HEK293 (cell line): Measurements from ENCODE around the gene RBFOX1.

Experiments used
- CTCF ChIA-PET: fragments of 350-600 bp; formaldehyde crosslinking; extraction: SDS; loops from one replicate; lab custom pipeline; 2021; ENCODE audit warnings: antibody characterized with exemption; lab: Yijun Ruan, JAX
- POLR2A ChIA-PET: fragments of 300-600 bp; formaldehyde crosslinking; extraction: SDS; loops from one replicate; lab custom pipeline; 2020; ENCODE audit warnings: antibody characterized with exemption, inconsistent platforms; lab: Yijun Ruan, JAX
- H3K27ac ChIP-seq: fragments of 200-500 bp; sonication (Bioruptor generic); 2 replicates; pipeline ENCODE4 v1.5.1; 2014; ENCODE audit warnings: low read depth, low read length, control low read depth, inconsistent platforms; ENCODE audit errors: extremely low read depth
- H3K36me3 ChIP-seq, 2 experiments: fragments of 200-500 bp in 1 of 2; sonication (Bioruptor generic) in 1 of 2; 1 replicate in 1 of 2; 2 replicates in 1 of 2; pipeline ENCODE4 v1.5.1; 2014 to 2017; ENCODE audit warnings: inconsistent platforms in 2 of 2, low read length in 2 of 2; ENCODE audit not compliant: control insufficient read depth in 2 of 2, insufficient read depth in 1 of 2
- H3K4me1 ChIP-seq: fragments of 200-500 bp; sonication (Bioruptor generic); 2 replicates; pipeline ENCODE4 v1.5.1; 2014; ENCODE audit warnings: mild to moderate bottlenecking, low read length, inconsistent platforms; ENCODE audit not compliant: control insufficient read depth, insufficient read depth
- H3K4me3 ChIP-seq: 2 replicates; pipeline ENCODE4 v1.5.1; 2011; ENCODE audit warnings: low read depth, mild to moderate bottlenecking, control low read depth, low read length, moderate library complexity
- H3K9me3 ChIP-seq: fragments of 200-500 bp; sonication (Bioruptor generic); 2 replicates; pipeline ENCODE4 v1.5.1; 2014; ENCODE audit warnings: low read depth, low read length, inconsistent platforms; ENCODE audit not compliant: control insufficient read depth, insufficient read depth
- KLF16 ChIP-seq: fragments of 450-650 bp; formaldehyde crosslinking; IDR thresholded peaks from 2 replicates; pipeline ENCODE4 v1.5.1; 2017; ENCODE audit warnings: missing biosample characterization, missing genetic modification characterization
- MZF1 ChIP-seq: fragments of 450-650 bp; formaldehyde crosslinking; IDR thresholded peaks from 2 replicates; pipeline ENCODE4 v1.5.1; 2017; ENCODE audit warnings: missing biosample characterization, missing genetic modification characterization, borderline replicate concordance
- OSR2 ChIP-seq: fragments of 450-650 bp; formaldehyde crosslinking; IDR thresholded peaks from 2 replicates; pipeline ENCODE4 v1.5.1; 2016; ENCODE audit warnings: missing biosample characterization, missing genetic modification characterization
- ZBTB1 ChIP-seq: fragments of 450-650 bp; formaldehyde crosslinking; IDR thresholded peaks from 2 replicates; pipeline ENCODE4 v1.5.1; 2016; ENCODE audit warnings: missing biosample characterization, missing genetic modification characterization
- ZFP3 ChIP-seq: fragments of 450-650 bp; formaldehyde crosslinking; IDR thresholded peaks from 2 replicates; pipeline ENCODE4 v1.5.1; 2016; ENCODE audit warnings: low read depth, missing biosample characterization, missing genetic modification characterization
- ZNF133 ChIP-seq: fragments of 450-650 bp; formaldehyde crosslinking; IDR thresholded peaks from 2 replicates; pipeline ENCODE4 v1.5.1; 2016; ENCODE audit warnings: missing biosample characterization, missing genetic modification characterization
- ZNF146 ChIP-seq: fragments of 450-650 bp; formaldehyde crosslinking; IDR thresholded peaks from 2 replicates; pipeline ENCODE4 v1.5.1; 2016; ENCODE audit warnings: missing biosample characterization, missing genetic modification characterization
- ZNF174 ChIP-seq: fragments of 450-650 bp; formaldehyde crosslinking; IDR thresholded peaks from 2 replicates; pipeline ENCODE4 v1.5.0; 2017; ENCODE audit warnings: missing biosample characterization, mild to moderate bottlenecking, missing genetic modification characterization
- ZNF175 ChIP-seq: fragments of 450-650 bp; formaldehyde crosslinking; IDR thresholded peaks from 2 replicates; pipeline ENCODE4 v1.5.1; 2016; ENCODE audit warnings: missing biosample characterization, missing genetic modification characterization
- ZNF302 ChIP-seq: fragments of 450-650 bp; formaldehyde crosslinking; IDR thresholded peaks from 2 replicates; pipeline ENCODE4 v1.5.1; 2016; ENCODE audit warnings: missing biosample characterization, missing genetic modification characterization, low read depth
- ZNF335 ChIP-seq: fragments of 450-650 bp; formaldehyde crosslinking; conservative IDR thresholded peaks from 2 replicates; pipeline ENCODE4 v1.5.1; 2016; ENCODE audit warnings: missing biosample characterization, missing genetic modification characterization
- ZNF354C ChIP-seq: fragments of 450-650 bp; formaldehyde crosslinking; IDR thresholded peaks from 2 replicates; pipeline ENCODE4 v1.5.1; 2016; ENCODE audit warnings: missing biosample characterization, missing genetic modification characterization, low read depth, borderline replicate concordance
- ZNF398 ChIP-seq: fragments of 450-650 bp; formaldehyde crosslinking; IDR thresholded peaks from 2 replicates; pipeline ENCODE4 v1.5.1; 2017; ENCODE audit warnings: missing biosample characterization, missing genetic modification characterization
- ZNF514 ChIP-seq: fragments of 450-650 bp; formaldehyde crosslinking; IDR thresholded peaks from 2 replicates; pipeline ENCODE4 v1.5.1; 2016; ENCODE audit warnings: missing biosample characterization, missing genetic modification characterization
- ZNF560 ChIP-seq: fragments of 450-650 bp; formaldehyde crosslinking; IDR thresholded peaks from 2 replicates; pipeline ENCODE4 v1.5.1; 2017; ENCODE audit warnings: missing biosample characterization, missing genetic modification characterization, borderline replicate concordance
- ZNF600 ChIP-seq: fragments of 450-650 bp; formaldehyde crosslinking; IDR thresholded peaks from 2 replicates; pipeline ENCODE4 v1.5.1; 2016; ENCODE audit warnings: missing biosample characterization, missing genetic modification characterization
- ZNF629 ChIP-seq: fragments of 450-650 bp; formaldehyde crosslinking; IDR thresholded peaks from 2 replicates; pipeline ENCODE4 v1.5.1; 2017; ENCODE audit warnings: missing biosample characterization, missing genetic modification characterization
- ZNF654 ChIP-seq: fragments of 450-650 bp; formaldehyde crosslinking; IDR thresholded peaks from 2 replicates; pipeline ENCODE4 v1.5.1; 2016; ENCODE audit warnings: low read depth, missing biosample characterization, missing genetic modification characterization
- ZNF701 ChIP-seq: fragments of 450-650 bp; formaldehyde crosslinking; IDR thresholded peaks from 2 replicates; pipeline ENCODE4 v1.5.1; 2016; ENCODE audit warnings: missing biosample characterization, missing genetic modification characterization
- ZNF707 ChIP-seq: fragments of 450-650 bp; formaldehyde crosslinking; IDR thresholded peaks from 2 replicates; pipeline ENCODE4 v1.5.1; 2016; ENCODE audit warnings: missing biosample characterization, missing genetic modification characterization
- ZNF785 ChIP-seq: fragments of 450-650 bp; formaldehyde crosslinking; IDR thresholded peaks from 2 replicates; pipeline ENCODE4 v1.5.1; 2016; ENCODE audit warnings: missing biosample characterization, missing genetic modification characterization
- ZSCAN30 ChIP-seq: fragments of 450-650 bp; IDR thresholded peaks from 2 replicates; pipeline ENCODE4 v1.5.1; 2018; ENCODE audit warnings: missing biosample characterization, mild to moderate bottlenecking, missing genetic modification characterization, moderate library complexity
- TF ChIP-seq, protein P1 (sequence below): fragments of 450-650 bp; formaldehyde crosslinking; IDR thresholded peaks from 2 replicates; pipeline ENCODE4 v1.5.1; 2016; ENCODE audit warnings: missing biosample characterization, missing genetic modification characterization

RBFOX1 gene

DNA sequence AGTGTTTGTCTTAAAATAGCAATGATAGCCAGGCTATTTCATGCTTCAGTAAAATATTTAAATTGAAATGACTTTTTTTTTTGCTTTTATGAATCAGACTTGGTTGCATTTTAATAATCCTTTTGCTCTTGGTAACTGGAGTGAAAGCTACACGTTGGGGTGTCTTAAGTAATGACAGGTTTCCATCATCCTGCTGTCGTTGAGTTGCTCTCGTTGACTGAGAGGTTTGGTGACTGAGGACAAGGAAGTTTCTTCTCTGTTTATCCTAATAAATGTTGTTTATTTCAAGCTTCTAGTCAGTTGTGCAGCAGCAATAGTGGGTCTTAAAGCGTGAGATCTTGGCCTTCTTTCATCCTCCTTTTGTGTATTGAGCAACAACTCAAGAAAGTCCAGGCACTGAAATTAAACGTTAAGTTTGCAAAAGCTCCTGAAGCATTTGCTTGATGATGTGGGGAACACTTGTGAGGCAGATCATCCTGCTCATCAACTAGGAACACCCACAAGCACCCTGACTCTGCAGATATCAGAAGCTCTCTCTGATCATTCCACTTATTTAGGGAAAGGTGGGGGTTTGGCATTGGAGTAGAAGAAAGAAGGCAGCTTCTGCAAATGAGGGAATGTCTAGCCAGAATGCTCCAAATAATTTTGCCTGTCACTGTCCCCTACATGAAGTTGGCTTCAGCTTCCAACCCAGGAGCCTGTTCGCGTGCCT lies 179.1 kb downstream of the RBFOX1 start (continued):
- TF ChIP-seq ZNF654 (tag by site-specific recombination), result no peak
- TF ChIP-seq ZNF514, result no peak
- no peak for TF ChIP-seq ZNF701 (tag by site-specific recombination)

- Histone ChIP-seq H3K27ac (no peak overlapping the region), H3K36me3 (no peaks in the 10 kb centered on the region), H3K4me3 (no peak overlapping the region), H3K9me3 (no peaks in the 10 kb centered on the region), H3K4me1 (no peaks in the 10 kb centered on the region)
- ChIA-PET CTCF (no interaction called here), POLR2A (no interaction called here)
- TF ChIP-seq ZNF600 (no peak), ZNF174 (tag by site-specific recombination) (no peak), ZNF560 (tag by site-specific recombination) (no peak), ZNF133 (no peak), MZF1 (no peak), ZNF302 (tag by site-specific recombination) (no peak), ZSCAN30 (tag by site-specific recombination) (no peak), ZBTB1 (tag by site-specific recombination) (no peak), ZNF335 (tag by site-specific recombination) (no peak), ZNF785 (tag by site-specific recombination) (no peak), ZNF175 (tag by site-specific recombination) (no peak), OSR2 (tag by site-specific recombination) (no peak), ZNF707 (no peak), KLF16 (tag by site-specific recombination) (no peak), ZNF629 (no peak), ZFP3 (no peak), ZNF398 (no peak), ZNF146 (tag by site-specific recombination) (no peak)
- TF ChIP-seq, protein P1, sequence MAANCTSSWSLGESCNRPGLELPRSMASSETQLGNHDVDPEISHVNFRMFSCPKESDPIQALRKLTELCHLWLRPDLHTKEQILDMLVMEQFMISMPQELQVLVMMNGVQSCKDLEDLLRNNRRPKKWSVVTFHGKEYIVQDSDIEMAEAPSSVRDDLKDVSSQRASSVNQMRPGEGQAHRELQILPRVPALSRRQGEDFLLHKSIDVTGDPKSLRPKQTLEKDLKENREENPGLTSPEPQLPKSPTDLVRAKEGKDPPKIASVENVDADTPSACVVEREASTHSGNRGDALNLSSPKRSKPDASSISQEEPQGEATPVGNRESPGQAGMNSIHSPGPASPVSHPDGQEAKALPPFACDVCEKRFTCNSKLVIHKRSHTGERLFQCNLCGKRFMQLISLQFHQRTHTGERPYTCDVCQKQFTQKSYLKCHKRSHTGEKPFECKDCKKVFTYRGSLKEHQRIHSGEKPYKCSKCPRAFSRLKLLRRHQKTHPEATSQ (tag by site-specific recombination), result no peak
Observed at GRCh38 chr16:7512503-7512902, 179.9 kb downstream of the RBFOX1 start.

DNA sequence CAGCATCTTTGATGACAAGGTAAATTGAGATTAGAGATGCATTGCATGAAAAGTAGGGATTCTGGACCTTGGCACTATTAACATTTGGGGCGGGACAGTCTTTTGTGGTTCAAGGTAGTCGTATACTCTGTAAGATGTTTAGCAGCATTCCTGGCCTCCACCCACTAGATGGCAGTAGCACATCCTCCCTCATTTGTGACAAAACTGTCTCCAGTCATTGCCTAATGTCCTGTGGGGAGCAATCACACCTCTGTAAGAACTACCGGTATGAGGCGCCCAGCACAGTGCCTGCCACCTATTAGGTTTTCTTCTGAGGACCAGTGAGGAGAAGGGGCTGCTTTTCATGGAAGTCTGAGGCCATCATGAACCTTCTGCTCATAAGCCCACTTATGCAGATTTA lies 180.8 kb downstream of the RBFOX1 start:
- Histone ChIP-seq H3K9me3 (no peaks in the 10 kb centered on the region), H3K4me3 (no peak overlapping the region), H3K4me1 (no peaks in the 10 kb centered on the region), H3K27ac (no peak overlapping the region), H3K36me3 (no peaks in the 10 kb centered on the region)
- ChIA-PET CTCF (no interaction called here), POLR2A (no interaction called here)
- TF ChIP-seq ZNF654 (tag by site-specific recombination) (peak; percentile 14; the same call in 1 of the 2 replicates), ZNF354C (tag by site-specific recombination) (no peak)
